GM12878 (cell line): Measurements from ENCODE around the gene SLC22A24. TPM values are rescaled to one million over a fixed set of nuclear protein-coding genes. Genes with fewer than 3 reads are reported as not detected.

Source experiments
- ATAC-seq: fragments of 200-7000 bp; cut with Tn5 transposase; 3 replicates; pipeline ENCODE4 v1.9.1; 2020; ENCODE audit warnings: mild to moderate bottlenecking, moderate library complexity
- BruUV-seq: library from RNA; stranded (reverse); fragments of 400-500 nt; replicated peaks from 2 replicates; lab custom pipeline; 2021; lab: Mats Ljungman, UMichigan
- CTCF ChIA-PET: fragments of 300-600 bp; sonication (Branson Sonifier 250); formaldehyde crosslinking; extraction: SDS; loops from one replicate; lab custom pipeline; 2021; ENCODE audit warnings: inconsistent platforms; lab: Yijun Ruan, JAX
- POLR2A ChIA-PET: fragments of 350-600 bp; formaldehyde crosslinking; extraction: SDS; loops from one replicate; lab custom pipeline; 2021; ENCODE audit warnings: inconsistent platforms; lab: Charles Lee
- RAD21 ChIA-PET: fragments of 300-600 bp; sonication (Branson Sonifier 250); formaldehyde crosslinking; loops from one replicate; lab custom pipeline; 2023; ENCODE audit warnings: antibody characterized with exemption; ENCODE audit not compliant: unreplicated experiment; lab: Charles Lee
- SMC1A ChIA-PET: fragments of 300-600 bp; sonication (Branson Sonifier 250); formaldehyde crosslinking; loops from one replicate; lab custom pipeline; 2023; ENCODE audit not compliant: unreplicated experiment, uncharacterized antibody; lab: Charles Lee
- DNase-seq: peaks from one replicate; pipeline ENCODE4 v3.0.0-alpha.2; 2011; ENCODE audit warnings: low read depth, low spot score
- FAIRE-seq: peaks from 3 replicates; lab custom pipeline; 2011; peaks lifted over from hg19 to GRCh38; lab: Jason Lieb, UNC
- H2AFZ ChIP-seq: 2 replicates; pipeline ENCODE4 v1.6.0; 2011; ENCODE audit warnings: low read depth, low read length, control low read depth; ENCODE audit not compliant: control insufficient read depth
- H3K27ac ChIP-seq: 2 replicates; pipeline ENCODE4 v1.5.1; 2011; ENCODE audit warnings: control low read depth; ENCODE audit not compliant: control insufficient read depth, insufficient read depth
- H3K27me3 ChIP-seq, 2 experiments: replicated peaks in 1 of 2; 2 replicates each; pipeline versions ENCODE4 v1.6.0 to v1.6.1; 2011; ENCODE audit warnings: low read length in 1 of 2; ENCODE audit not compliant: control insufficient read depth in 2 of 2, insufficient read depth in 2 of 2
- H3K36me3 ChIP-seq, 2 experiments: 2 replicates each; pipeline ENCODE4 v1.5.1; 2011; ENCODE audit warnings: low read length in 1 of 2; ENCODE audit not compliant: control insufficient read depth in 2 of 2, insufficient read depth in 2 of 2
- H3K4me1 ChIP-seq: 2 replicates; pipeline ENCODE4 v1.6.1; 2011; ENCODE audit warnings: mild to moderate bottlenecking, low read length, moderate library complexity, mixed read lengths; ENCODE audit not compliant: control insufficient read depth, insufficient read depth
- H3K4me2 ChIP-seq: 2 replicates; pipeline ENCODE4 v1.6.0; 2011; ENCODE audit warnings: control low read depth; ENCODE audit not compliant: control insufficient read depth, insufficient read depth
- H3K4me3 ChIP-seq: fragments of 200-600 bp; sonication (generic); 2 replicates; pipeline ENCODE4 v1.5.1; 2016
- H3K79me2 ChIP-seq: 2 replicates; pipeline ENCODE4 v1.6.0; 2011; ENCODE audit warnings: low read length; ENCODE audit not compliant: control insufficient read depth, insufficient read depth
- H3K9ac ChIP-seq: 2 replicates; pipeline ENCODE4 v1.8.0; 2011; ENCODE audit warnings: low read length, control low read depth, mixed read lengths; ENCODE audit not compliant: control insufficient read depth, insufficient read depth
- H3K9me3 ChIP-seq: replicated peaks from 3 replicates; pipeline ENCODE4 v1.5.1; 2011; ENCODE audit warnings: mild to moderate bottlenecking, low read length; ENCODE audit not compliant: control insufficient read depth, insufficient read depth
- H4K20me1 ChIP-seq: 2 replicates; pipeline ENCODE4 v1.6.0; 2011; ENCODE audit not compliant: control insufficient read depth, insufficient read depth
- E2F4 ChIP-seq: IDR thresholded peaks from 2 replicates; pipeline ENCODE4 v1.6.1; 2012; ENCODE audit warnings: low read depth, low read length, improper control_type of control experiment
- FOS ChIP-seq: IDR thresholded peaks from 3 replicates; pipeline ENCODE4 v1.6.1; 2011; ENCODE audit warnings: borderline replicate concordance; ENCODE audit not compliant: insufficient read length; ENCODE audit errors: extremely low read depth
- GABPA ChIP-seq: IDR thresholded peaks from 2 replicates; pipeline ENCODE4 v1.6.1; 2014; ENCODE audit warnings: antibody characterized with exemption, low read depth, mild to moderate bottlenecking, inconsistent platforms
- IKZF1 ChIP-seq: fragments of 450-650 bp; conservative IDR thresholded peaks from 2 replicates; pipeline ENCODE4 v1.6.1; 2017; ENCODE audit warnings: antibody characterized with exemption, mild to moderate bottlenecking
- IRF4 ChIP-seq: IDR thresholded peaks from 2 replicates; pipeline ENCODE4 v1.6.1; 2011; ENCODE audit warnings: low read depth, low read length
- MLLT1 ChIP-seq: fragments of 450-650 bp; IDR thresholded peaks from 2 replicates; pipeline ENCODE4 v1.6.1; 2016; ENCODE audit warnings: mild to moderate bottlenecking
- NBN ChIP-seq: fragments of 450-650 bp; IDR thresholded peaks from 2 replicates; pipeline ENCODE4 v1.6.1; 2016
- REST ChIP-seq: IDR thresholded peaks from 2 replicates; pipeline ENCODE4 v1.6.1; 2012; ENCODE audit warnings: mild to moderate bottlenecking, low read depth, low read length
- TCF12 ChIP-seq: IDR thresholded peaks from 2 replicates; pipeline ENCODE4 v1.6.1; 2011; ENCODE audit warnings: low read depth, mild to moderate bottlenecking, low read length
- ZBTB4 ChIP-seq: fragments of 450-650 bp; formaldehyde crosslinking; IDR thresholded peaks from 2 replicates; pipeline ENCODE4 v1.4.0; 2022; ENCODE audit warnings: mild to moderate bottlenecking, moderate library complexity
- ZNF592 ChIP-seq: fragments of 450-650 bp; IDR thresholded peaks from 2 replicates; pipeline ENCODE4 v1.6.1; 2017; ENCODE audit warnings: mild to moderate bottlenecking, moderate library complexity
- WGBS: methylation state at CpG from one replicate; pipeline ENCODE4 v1.1.6; 2016; ENCODE audit warnings: low lambda C conversion rate; ENCODE audit not compliant: insufficient replicate concordance, insufficient coverage; ENCODE audit errors: missing lambda C conversion rate; 5-methylcytosine and 5-hydroxymethylcytosine counted together
- in situ Hi-C: fragments of 300-500 bp; cut with MboI; formaldehyde crosslinking; loops from 9 replicates; pipeline ENCODE4 v1.14.3; 2018; ENCODE audit warnings: mixed read lengths
- intact Hi-C: fragments of 100-400 bp; cut with micrococcal nuclease; formaldehyde crosslinking; loops from one replicate; pipeline ENCODE4 v1.14.2; 2022; ENCODE audit not compliant: unreplicated experiment
- polyA plus RNA-seq, 11 experiments: library from polyadenylated mRNA; depleted of rRNA in 4 of 11; unstranded in 6 of 11; stranded (reverse) in 5 of 11; fragments of >200 nt; fragmentation: Nextera tagmentation in 4 of 11; fragmentation: Illumina TruSeq in 1 of 11; extraction: Ambion mirVana in 4 of 11; extraction: Trizol in 1 of 11; gene quantifications; 1 replicate in 1 of 11; 2 replicates in 10 of 11; pipeline versions ENCODE4 v1.2.1 to v1.2.3, GENCODE V29; 2011 to 2016; ENCODE audit warnings: inconsistent platforms in 2 of 11, missing spikeins in 2 of 11, low read depth in 1 of 11
- total RNA-seq, 4 experiments: library from RNA; depleted of rRNA in 3 of 4; stranded (reverse); fragments of >200 nt in 3 of 4; fragmentation: Illumina TruSeq in 1 of 4; extraction: Trizol in 1 of 4; gene quantifications; 2 replicates each; pipeline versions ENCODE4 v1.2.1 to v1.2.3, GENCODE V29; 2013 to 2021

SLC22A24 gene
- total and polyA plus RNA-seq, 10 of the 15 experiments (the other 5 are each of a cell fraction or from before 2014, with no cell fraction given) = not detected

GRCh38 chr11:63146581-63146980 lies 2.6 kb upstream of the SLC22A24 start:
- no peaks in the 10 kb centered on the region for H3K79me2 ChIP-seq
- ChIA-PET POLR2A (no interaction called here), RAD21 (no interaction called here), CTCF (no interaction called here), SMC1A (no interaction called here)
- no peaks in the 10 kb centered on the region for H4K20me1 ChIP-seq
- in situ Hi-C loops (no loop called here), intact Hi-C loops (no loop called here)
- no peak overlapping the region for H3K27ac ChIP-seq
- FAIRE-seq (no peak), ATAC-seq (no peak), DNase-seq (no peak)
- H3K27me3 ChIP-seq = no peaks in the 10 kb centered on the region; a peak in 1 of 4 replicates
- no TSS peak for BruUV-seq
- H3K36me3 ChIP-seq = no peaks in the 10 kb centered on the region
- 14% methylated on average over 2 of the region's 2 CpGs for WGBS
- H3K9me3 ChIP-seq = no peaks in the 10 kb centered on the region
- no peak overlapping the region for H3K4me3 ChIP-seq
- H3K4me1 ChIP-seq = no peaks in the 10 kb centered on the region
- no peak overlapping the region for H2AFZ ChIP-seq
- no peak overlapping the region for H3K9ac ChIP-seq
- H3K4me2 ChIP-seq = no peak overlapping the region
- no peak for TF ChIP-seq MLLT1
- no peak for TF ChIP-seq IKZF1
- TF ChIP-seq TCF12 = no peak
- no peak for TF ChIP-seq IRF4
- TF ChIP-seq ZNF592 = no peak
- TF ChIP-seq FOS = no peak
- no peak for TF ChIP-seq E2F4
- no peak for TF ChIP-seq NBN
- no peak for TF ChIP-seq ZBTB4
- TF ChIP-seq GABPA = no peak
- TF ChIP-seq REST = no peak
